Ovary (tissue), 9 donors: ENCODE data around the gene SLC27A3. TPM values are rescaled to one million over a fixed set of nuclear protein-coding genes. Genes with fewer than 3 reads are reported as not detected.

Experiments used
- DNase-seq, 5 donors: peaks; one replicate each; pipeline ENCODE4 v3.0.0-alpha.2; 2019 to 2020
- H3K27ac ChIP-seq, 2 donors: fragments of 200-600 bp; one replicate each; pipeline versions ENCODE4 v1.5.1 to v1.8.0; 2019 to 2022
- H3K27me3 ChIP-seq: fragments of 200-600 bp; one replicate; pipeline ENCODE4 v1.8.0; 2022
- H3K36me3 ChIP-seq: fragments of 200-600 bp; sonication (generic); one replicate; pipeline ENCODE4 v1.5.1; 2019
- H3K4me1 ChIP-seq: one replicate; pipeline ENCODE4 v1.8.1; 2013; ENCODE audit warnings: mild to moderate bottlenecking, moderate library complexity; ENCODE audit not compliant: insufficient read depth
- H3K4me3 ChIP-seq: fragments of 200-600 bp; sonication (generic); one replicate; pipeline ENCODE4 v1.5.1; 2017
- H3K9me3 ChIP-seq, 2 donors: fragments of 200-600 bp in 1 of 2; sonication (generic) in 1 of 2; one replicate each; pipeline versions ENCODE4 v1.5.1 to v1.8.1; 2013 to 2019; ENCODE audit warnings: mild to moderate bottlenecking in 1 of 2, moderate library complexity in 1 of 2
- EP300 ChIP-seq: sonication (generic); formaldehyde crosslinking; IDR thresholded peaks from one replicate; pipeline ENCODE4 v1.6.1; 2017; ENCODE audit warnings: antibody characterized with exemption
- POLR2A ChIP-seq: fragments of 450-650 bp; IDR thresholded peaks from one replicate; pipeline ENCODE4 v1.6.1; 2017; ENCODE audit warnings: antibody characterized with exemption, mild to moderate bottlenecking, moderate library complexity
- WGBS, 3 donors: extraction: QIAGEN DNeasy Blood & Tissue Kit in 1 of 3; methylation state at CpG; one replicate each; pipeline versions ENCODE4 v1.1.5 to v1.1.7; 2013 to 2017; 5-methylcytosine and 5-hydroxymethylcytosine counted together
- intact Hi-C, 4 donors: fragments of 100-400 bp; cut with DNase I; formaldehyde crosslinking; loops; one replicate each; pipeline versions ENCODE4 v1.11.0 to v1.15.1; 2022 to 2023
- polyA plus RNA-seq, 2 donors: library from polyadenylated mRNA; stranded (reverse); fragments of 200-250 nt in 1 of 2; fragments of 350-450 nt in 1 of 2; fragmentation: Illumina TruSeq in 1 of 2; extraction: RNeasy Lipid Tissue Mini Kit (QIAGEN cat#74804) in 1 of 2; gene quantifications; one replicate each; pipeline ENCODE4 v1.2.3, GENCODE V29; 2013 to 2014
- total RNA-seq, 7 donors: library from RNA; depleted of rRNA in 2 of 7; stranded (reverse); fragments of >200 nt in 2 of 7; fragmentation: NEBNext Ultra II Directional in 3 of 7; extraction: Animal tissue kit (Norgen Biotek cat#: 25700) in 3 of 7; gene quantifications; one replicate each; pipeline versions ENCODE4 v1.1.0 to v1.2.4, GENCODE V29; 2016 to 2023
- TF ChIP-seq, protein P1 (sequence below), 3 donors: fragments of 450-650 bp in 2 of 3; fragments of 200-600 bp in 1 of 3; IDR thresholded peaks; one replicate each; pipeline versions ENCODE4 v1.5.1 to v1.8.0; 2016 to 2022; ENCODE audit warnings: antibody characterized with exemption in 3 of 3, mild to moderate bottlenecking in 1 of 3
- donor health status: DM: no; HTN: no; CAD: no; lungs with moderate emphysema.
- donor health status: DM: no; HTN: no; CAD: no.
- donor health status: Bipolar disorder and iron deficiency.
- donor health status: DM: yes; HTN: yes; CAD: no.
- donor health status: DM: no; HTN: no; CAD: no.
- donor health status: DM: yes; HTN: yes; CAD: no.

SLC27A3 gene
- total and polyA plus RNA-seq, 9 donors: 9.5 to 50.9 (median 31.1) TPM

DNA sequence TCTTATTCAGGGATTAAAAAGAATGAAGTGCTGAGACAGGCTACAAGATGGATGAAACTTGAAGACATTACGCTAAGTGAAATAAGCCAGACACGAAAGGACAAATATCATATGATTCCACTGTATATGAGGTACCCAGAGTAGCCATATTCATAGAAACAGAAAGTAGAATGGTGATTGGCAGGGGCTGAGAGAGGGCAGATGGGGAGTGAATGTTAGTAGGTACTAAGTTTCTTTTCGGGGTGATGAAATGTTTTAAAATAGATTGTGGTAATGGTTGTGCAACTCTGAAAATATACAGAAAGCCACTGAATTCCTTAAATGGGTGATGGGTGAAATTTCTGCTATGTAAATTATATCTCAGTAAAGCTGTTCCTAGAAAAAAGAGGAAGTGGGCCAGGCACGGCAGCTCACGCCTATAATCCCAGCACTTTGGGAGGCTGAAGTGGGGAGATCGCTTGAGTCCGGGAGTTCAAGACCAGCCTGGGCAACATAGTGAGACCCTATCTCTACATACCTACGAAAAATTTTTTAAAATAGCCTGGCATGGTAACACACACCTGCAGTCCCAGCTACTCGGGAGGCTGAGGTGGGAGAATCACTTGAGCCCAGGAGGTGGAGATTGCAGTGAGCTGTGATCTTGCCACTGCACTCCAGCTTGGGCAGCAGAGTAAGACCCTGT lies 15.9 kb downstream of the SLC27A3 start:
- WGBS, 3 donors: 56 to 62% (median 60%) methylated on average over 9 of the region's 9 CpGs
- Histone ChIP-seq H3K27ac (peak overlapping the region; percentile 89 to 98), H3K9me3 (no peaks in the 10 kb centered on the region), H3K36me3 (no peaks in the 10 kb centered on the region), H3K4me3 (peak overlapping the region; percentile 25), H3K4me1 (no peaks in the 10 kb centered on the region), H3K27me3 (no peaks in the 10 kb centered on the region)
- TF ChIP-seq EP300: no peak
- TF ChIP-seq, protein P1, sequence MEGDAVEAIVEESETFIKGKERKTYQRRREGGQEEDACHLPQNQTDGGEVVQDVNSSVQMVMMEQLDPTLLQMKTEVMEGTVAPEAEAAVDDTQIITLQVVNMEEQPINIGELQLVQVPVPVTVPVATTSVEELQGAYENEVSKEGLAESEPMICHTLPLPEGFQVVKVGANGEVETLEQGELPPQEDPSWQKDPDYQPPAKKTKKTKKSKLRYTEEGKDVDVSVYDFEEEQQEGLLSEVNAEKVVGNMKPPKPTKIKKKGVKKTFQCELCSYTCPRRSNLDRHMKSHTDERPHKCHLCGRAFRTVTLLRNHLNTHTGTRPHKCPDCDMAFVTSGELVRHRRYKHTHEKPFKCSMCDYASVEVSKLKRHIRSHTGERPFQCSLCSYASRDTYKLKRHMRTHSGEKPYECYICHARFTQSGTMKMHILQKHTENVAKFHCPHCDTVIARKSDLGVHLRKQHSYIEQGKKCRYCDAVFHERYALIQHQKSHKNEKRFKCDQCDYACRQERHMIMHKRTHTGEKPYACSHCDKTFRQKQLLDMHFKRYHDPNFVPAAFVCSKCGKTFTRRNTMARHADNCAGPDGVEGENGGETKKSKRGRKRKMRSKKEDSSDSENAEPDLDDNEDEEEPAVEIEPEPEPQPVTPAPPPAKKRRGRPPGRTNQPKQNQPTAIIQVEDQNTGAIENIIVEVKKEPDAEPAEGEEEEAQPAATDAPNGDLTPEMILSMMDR (IDR thresholded peaks at IDR 0.05): no peak
- DNase-seq: no peak
- intact Hi-C loops: loop anchor here in 3 of 4 donors (10.0 kb wide), 3 partner anchors 154 to 194 kb away; partner anchors contain the start of genes RAB13 (in 2 of the 3), CRTC2 (in 1 of the 3) and DENND4B (in 1 of the 3)

DNA sequence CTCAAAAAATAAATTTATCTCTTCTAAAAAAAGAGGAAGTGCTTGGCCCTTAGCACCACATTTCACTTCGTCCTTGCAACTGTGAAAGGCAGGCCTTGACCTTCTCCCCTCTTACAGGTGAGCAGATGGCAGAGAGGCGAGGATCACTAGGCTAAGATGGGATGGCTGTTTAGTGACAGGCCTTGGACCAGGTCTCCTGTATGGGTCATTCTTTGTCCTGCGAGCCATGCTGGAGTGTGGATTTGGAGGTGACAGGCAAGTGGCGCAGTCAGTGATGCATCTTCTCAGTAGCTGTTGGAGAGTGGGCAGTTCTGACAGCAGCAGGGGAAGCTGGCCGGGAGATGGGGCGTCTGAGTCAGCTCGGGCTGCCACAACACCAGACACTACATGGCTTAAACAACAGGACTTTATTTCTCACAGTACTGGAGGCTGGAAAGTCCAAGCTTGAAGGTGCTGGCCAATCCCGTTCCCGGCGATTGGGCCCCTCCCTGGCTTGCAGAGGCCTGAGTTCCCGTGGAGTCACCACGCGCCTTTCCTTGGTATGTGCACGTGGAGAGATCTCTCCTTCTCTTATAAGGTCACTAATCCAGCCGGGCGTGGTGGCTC lies 16.5 kb downstream of the SLC27A3 start:
- TF ChIP-seq, protein P1 (IDR thresholded peaks at IDR 0.05): no peak
- TF ChIP-seq POLR2A (no peak), EP300 (no peak)
- Histone ChIP-seq H3K27ac (no peak overlapping the region), H3K27me3 (no peaks in the 10 kb centered on the region), H3K4me3 (no peak overlapping the region), H3K9me3 (no peaks in the 10 kb centered on the region), H3K4me1 (no peaks in the 10 kb centered on the region), H3K36me3 (no peaks in the 10 kb centered on the region)
- WGBS, 3 donors: 86 to 88% (median 87%) methylated on average over 16 of the region's 16 CpGs
- intact Hi-C loops: loop anchor here in 3 of 4 donors (10.0 kb wide), 3 partner anchors 153 to 193 kb away; partner anchors contain the start of genes RAB13 (in 2 of the 3), CRTC2 (in 1 of the 3) and DENND4B (in 1 of the 3)
- peak in 1 of 5 donors; percentile 15 for DNase-seq

DNA sequence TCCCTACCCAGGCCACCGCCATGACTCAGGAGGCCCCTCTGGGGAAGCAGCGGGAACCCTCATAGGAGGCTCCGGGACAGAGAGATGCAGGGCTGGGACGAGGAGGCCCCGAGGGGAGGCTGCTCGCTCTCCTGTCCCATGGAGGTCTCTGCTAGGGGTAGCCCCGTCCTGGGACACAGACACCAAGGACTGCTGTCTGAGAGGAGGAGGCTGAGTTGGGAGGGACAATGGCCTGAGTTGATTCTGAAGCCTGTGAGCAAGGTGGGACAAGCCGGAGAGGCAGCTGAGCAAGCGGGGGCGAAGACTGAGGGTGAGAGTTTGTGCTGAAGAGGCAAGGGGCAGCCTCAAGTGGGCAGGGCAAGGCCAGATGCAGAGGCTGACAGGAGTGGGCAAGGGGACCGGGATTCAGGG lies 17.4 kb downstream of the SLC27A3 start:
- H3K27me3 ChIP-seq: no peaks in the 10 kb centered on the region
- H3K27ac ChIP-seq: no peak overlapping the region
- WGBS, 3 donors: 88 to 92% (median 91%) methylated on average over 11 of the region's 11 CpGs
- H3K36me3 ChIP-seq: no peaks in the 10 kb centered on the region
- H3K9me3 ChIP-seq: no peaks in the 10 kb centered on the region
- TF ChIP-seq, protein P1 (IDR thresholded peaks at IDR 0.05): no peak
- TF ChIP-seq EP300 (no peak), POLR2A (no peak)
- intact Hi-C loops: loop anchor here in 3 of 4 donors (10.0 kb wide), 3 partner anchors 152 to 192 kb away; partner anchors contain the start of genes RAB13 (in 2 of the 3), CRTC2 (in 1 of the 3) and DENND4B (in 1 of the 3)
- DNase-seq: peak in 3 of 5 donors; percentile 12 to 46 (median 16)
- no peak overlapping the region for H3K4me3 ChIP-seq
- H3K4me1 ChIP-seq: no peaks in the 10 kb centered on the region

DNA sequence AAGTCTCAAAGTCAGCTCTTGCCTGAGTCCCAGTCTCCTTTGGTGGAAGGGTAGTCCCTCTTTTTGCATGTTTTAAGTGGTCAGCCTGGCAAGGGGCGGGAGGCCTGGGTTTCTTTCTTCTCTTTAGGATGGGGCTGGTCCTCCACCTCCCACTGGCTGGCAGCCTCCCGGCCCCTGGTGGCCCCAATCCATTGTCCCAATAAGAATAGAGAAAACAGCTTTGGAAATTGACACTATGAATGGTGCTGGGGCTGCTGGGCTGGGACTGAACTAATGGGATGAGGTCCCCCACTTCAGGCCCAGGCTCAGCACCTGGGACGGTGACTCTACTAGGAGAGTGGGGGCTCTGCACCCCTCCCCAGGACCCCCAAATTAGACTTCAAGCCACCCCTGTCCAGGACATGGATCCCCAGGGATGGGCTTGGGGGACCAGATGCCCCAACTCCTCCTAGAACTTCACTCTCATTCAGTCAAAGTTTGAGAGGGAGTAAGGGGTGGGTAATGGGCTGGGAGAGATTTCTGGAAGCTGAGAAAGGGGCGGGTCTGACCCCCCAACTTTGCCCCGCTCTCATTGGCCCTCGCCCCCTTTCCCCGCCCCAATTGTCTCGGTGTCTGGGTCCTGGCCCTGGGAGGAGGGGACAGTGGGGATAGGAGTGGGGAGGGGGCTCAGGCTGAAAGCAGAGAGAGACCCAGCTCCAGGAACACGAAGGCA lies 18.2 kb downstream of the SLC27A3 start:
- 65 to 69% (median 66%) methylated on average over 9 of the region's 9 CpGs for WGBS, 3 donors
- H3K27me3 ChIP-seq: no peaks in the 10 kb centered on the region
- H3K27ac ChIP-seq: no peak overlapping the region
- intact Hi-C loops: loop anchor here in 3 of 4 donors (10.0 kb wide), 3 partner anchors 151 to 191 kb away; partner anchors contain the start of genes RAB13 (in 2 of the 3), CRTC2 (in 1 of the 3) and DENND4B (in 1 of the 3)
- H3K4me1 ChIP-seq: no peaks in the 10 kb centered on the region
- TF ChIP-seq, protein P1 (IDR thresholded peaks at IDR 0.05): no peak
- no peak for TF ChIP-seq POLR2A
- H3K36me3 ChIP-seq: no peaks in the 10 kb centered on the region
- H3K9me3 ChIP-seq: no peaks in the 10 kb centered on the region
- no peak overlapping the region for H3K4me3 ChIP-seq
- DNase-seq: peak in 1 of 5 donors; percentile 18
